Motor neuron (in vitro differentiated cells): ENCODE data around the gene IMMP2L. TPM values are rescaled to one million over a fixed set of nuclear protein-coding genes. Genes with fewer than 3 reads are reported as not detected.
"Not testable (repeated sequence)": the region's sequence is repeated elsewhere in the genome, so short reads cannot be mapped to it uniquely, and the experiment has no call there.

Source experiments
- ATAC-seq, 8 experiments: fragments of 200-7000 bp; cut with Tn5 transposase; replicated peaks in 6 of 8; 2 replicates each; pipeline ENCODE4 v1.8.0; 2021; ENCODE audit warnings: mild to moderate bottlenecking in 8 of 8, moderate library complexity in 8 of 8
- H3K27ac ChIP-seq, 2 donors: fragments of 250-450 bp; sonication (Bioruptor Pico); 2 replicates each; pipeline ENCODE4 v1.9.0; 2021; ENCODE audit warnings: antibody characterized with exemption in 2 of 2, mild to moderate bottlenecking in 2 of 2, moderate library complexity in 1 of 2
- H3K4me1 ChIP-seq, 2 donors: fragments of 250-450 bp; sonication (Bioruptor Pico); replicated peaks in 1 of 2; 2 replicates each; pipeline ENCODE4 v1.6.1; 2021; ENCODE audit warnings: antibody characterized with exemption in 2 of 2, mild to moderate bottlenecking in 2 of 2, moderate library complexity in 1 of 2
- H3K4me3 ChIP-seq, 5 donors: fragments of 250-450 bp; sonication (Bioruptor Pico); 2 replicates each; pipeline ENCODE4 v1.9.0; 2021; ENCODE audit warnings: antibody characterized with exemption in 5 of 5, mild to moderate bottlenecking in 5 of 5, moderate library complexity in 4 of 5
- WGBS, 10 experiments: fragments of 450-650 bp; shearing (Covaris generic); methylation state at CpG; one replicate each; pipeline ENCODE4 v1.0.0; 2022; 5-methylcytosine and 5-hydroxymethylcytosine counted together
- in situ Hi-C, 9 experiments: fragments of 400-800 bp; cut with MboI; loops; one replicate each; pipeline ENCODE4 v1.15.0; 2021; ENCODE audit warnings: low sequenced_read_pairs in 9 of 9, low pct_unique_long_range_greater_than_20kb in 2 of 9; ENCODE audit not compliant: unreplicated experiment in 9 of 9
- total RNA-seq, 8 experiments: library from RNA; unstranded; fragments of 300-600 nt; gene quantifications; 2 replicates each; pipeline versions ENCODE4 v1.2.3 to v1.2.4, GENCODE V29; 2022

Gene IMMP2L
- total RNA-seq, 8 experiments from 2014 or later = 9.9 to 78.5 (median 19.3) TPM

GRCh38 chr7:111485701-111486380, 76.5 kb downstream of the IMMP2L start:
- 86 to 100% (median 92%) methylated on average over 2 to 4 of the region's 4 CpGs for whole genome bisulfite sequencing, 10 experiments
- no peak for ATAC-seq
- Histone ChIP-seq H3K4me3 (no peak overlapping the region), H3K27ac (no peak overlapping the region), H3K4me1 (peaks cover 0 to 3% of the 10 kb centered on the region in 2 donors)
- in situ Hi-C loops = loop anchor here in 3 of 9 experiments (25.0 kb wide), 2 partner anchors 174 to 399 kb away; partner anchors contain the start of gene LRRN3 (in 3 of the 3)

- H3K4me3 ChIP-seq = no peak overlapping the region
- 71 to 100% (median 100%) methylated on average over 1 to 2 of the region's 2 CpGs for WGBS, 10 experiments
- in situ Hi-C loops = loop anchor here in 3 of 9 experiments (25.0 kb wide), 2 partner anchors 171 to 396 kb away; partner anchors contain the start of gene LRRN3 (in 3 of the 3)
- H3K4me1 ChIP-seq = peaks cover 0 to 3% of the 10 kb centered on the region in 2 donors
- ATAC-seq = no peak
- no peak overlapping the region for H3K27ac ChIP-seq
Observed at GRCh38 chr7:111483078-111483477, 79.2 kb downstream of the IMMP2L start.

GRCh38 chr7:111477462-111478225, 84.6 kb downstream of the IMMP2L start:
- 80 to 100% (median 97%) methylated on average over 1 to 4 of the region's 4 CpGs for WGBS, 10 experiments
- in situ Hi-C loops = loop anchor here in 3 of 9 experiments (25.0 kb wide), 2 partner anchors 165 to 390 kb away; partner anchors contain the start of gene LRRN3 (in 3 of the 3)
- Histone ChIP-seq H3K4me1 (no peaks in the 10 kb centered on the region), H3K4me3 (no peak overlapping the region), H3K27ac (no peak overlapping the region)
- ATAC-seq = no peak

- in situ Hi-C loops = loop anchor here in 3 of 9 experiments (25.0 kb wide), 2 partner anchors 164 to 389 kb away; partner anchors contain the start of gene LRRN3 (in 3 of the 3)
- H3K4me1 ChIP-seq = no peaks in the 10 kb centered on the region
- 17 to 100% (median 94%) methylated on average over 1 to 2 of the region's 2 CpGs; no CpG with 5 or more reads in 2 of the 10 experiments for WGBS, 10 experiments
- ATAC-seq = no peak
- no peak overlapping the region for H3K4me3 ChIP-seq
- H3K27ac ChIP-seq = no peak overlapping the region
Observed at GRCh38 chr7:111476586-111477293, 85.6 kb downstream of the IMMP2L start.

GRCh38 chr7:111475959-111476358, 86.3 kb downstream of the IMMP2L start:
- in situ Hi-C loops = loop anchor here in 3 of 9 experiments (25.0 kb wide), 2 partner anchors 164 to 389 kb away; partner anchors contain the start of gene LRRN3 (in 3 of the 3)
- no peak for ATAC-seq
- no peak overlapping the region for H3K27ac ChIP-seq
- H3K4me1 ChIP-seq = no peaks in the 10 kb centered on the region
- 8 to 100% (median 86%) methylated on average over 1 of the region's 1 CpG; no CpG with 5 or more reads in 2 of the 10 experiments for WGBS, 10 experiments
- no peak overlapping the region for H3K4me3 ChIP-seq

- 50 to 100% (median 100%) methylated on average over 1 of the region's 1 CpG; no CpG with 5 or more reads in 1 of the 10 experiments for WGBS, 10 experiments
- Histone ChIP-seq H3K4me3 (no peak overlapping the region), H3K27ac (no peak overlapping the region), H3K4me1 (no peaks in the 10 kb centered on the region)
- no peak for ATAC-seq
- in situ Hi-C loops = loop anchor here in 3 of 9 experiments (25.0 kb wide), 2 partner anchors 163 to 388 kb away; partner anchors contain the start of gene LRRN3 (in 3 of the 3)
Observed at GRCh38 chr7:111475419-111475748, 86.9 kb downstream of the IMMP2L start.

GRCh38 chr7:111474723-111475418, 87.4 kb downstream of the IMMP2L start:
- 73 to 100% (median 89%) methylated on average over 2 to 4 of the region's 4 CpGs for WGBS, 10 experiments
- ATAC-seq = no peak
- no peak overlapping the region for H3K27ac ChIP-seq
- in situ Hi-C loops = loop anchor here in 3 of 9 experiments (25.0 kb wide), 2 partner anchors 163 to 388 kb away; partner anchors contain the start of gene LRRN3 (in 3 of the 3)
- no peak overlapping the region for H3K4me3 ChIP-seq
- no peaks in the 10 kb centered on the region for H3K4me1 ChIP-seq

GRCh38 chr7:111473449-111474198, 88.7 kb downstream of the IMMP2L start:
- H3K4me3 ChIP-seq = no peak overlapping the region
- WGBS, 10 experiments = 54 to 100% (median 90%) methylated on average over 1 to 2 of the region's 2 CpGs; no CpG with 5 or more reads in 1 of the 10 experiments
- no peaks in the 10 kb centered on the region for H3K4me1 ChIP-seq
- H3K27ac ChIP-seq = no peak overlapping the region
- ATAC-seq = no peak
- in situ Hi-C loops = no loop called here

- no peak for ATAC-seq
- Histone ChIP-seq H3K4me3 (no peak overlapping the region), H3K4me1 (no peaks in the 10 kb centered on the region), H3K27ac (no peak overlapping the region)
- in situ Hi-C loops = no loop called here
- 0 to 100% (median 100%) methylated on average over 1 to 2 of the region's 2 CpGs; no CpG with 5 or more reads in 1 of the 10 experiments for WGBS, 10 experiments
Observed at GRCh38 chr7:111470998-111471397, 91.3 kb downstream of the IMMP2L start.

- WGBS, 10 experiments = no CpG with 5 or more reads among the region's 1 CpG
- H3K4me1 ChIP-seq, H3K4me3 ChIP-seq, H3K27ac ChIP-seq, ATAC-seq, in situ Hi-C loops: not testable (repeated sequence)
Observed at GRCh38 chr7:111469894-111470293, 92.4 kb downstream of the IMMP2L start.

GRCh38 chr7:111465774-111466173, 96.5 kb downstream of the IMMP2L start:
- in situ Hi-C loops, H3K4me3 ChIP-seq, H3K4me1 ChIP-seq, ATAC-seq, H3K27ac ChIP-seq: not testable (repeated sequence)
- 100% methylated on average over 1 of the region's 3 CpGs; no CpG with 5 or more reads in 8 of the 10 experiments for WGBS, 10 experiments

GRCh38 chr7:111460695-111461094, 101.6 kb downstream of the IMMP2L start:
- Histone ChIP-seq H3K27ac (no peak overlapping the region), H3K4me1 (no peaks in the 10 kb centered on the region), H3K4me3 (no peak overlapping the region)
- in situ Hi-C loops = no loop called here
- no peak for ATAC-seq
